Testis (tissue), 3 donors: Measurements from ENCODE around the gene POLR2F. TPM values are rescaled to one million over a fixed set of nuclear protein-coding genes. Genes with fewer than 3 reads are reported as not detected.

Experiments
- DNase-seq: peaks from one replicate; pipeline ENCODE4 v3.0.0-alpha.2; 2019
- H3K27ac ChIP-seq, 2 donors: fragments of 200-600 bp; sonication (generic); one replicate each; pipeline ENCODE4 v1.5.1; 2019
- H3K27me3 ChIP-seq: fragments of 200-600 bp; sonication (generic); one replicate; pipeline ENCODE4 v1.5.1; 2019
- H3K36me3 ChIP-seq: fragments of 200-600 bp; sonication (generic); one replicate; pipeline ENCODE4 v1.5.1; 2017; ENCODE audit warnings: low read depth; ENCODE audit errors: missing control alignments
- H3K4me1 ChIP-seq: fragments of 200-600 bp; sonication (generic); one replicate; pipeline ENCODE4 v1.5.1; 2019
- H3K4me3 ChIP-seq, 2 donors: fragments of 200-600 bp; sonication (generic); one replicate each; pipeline ENCODE4 v1.5.1; 2017 to 2019
- H3K9me3 ChIP-seq: fragments of 200-600 bp; sonication (generic); one replicate; pipeline ENCODE4 v1.5.1; 2017
- POLR2A ChIP-seq: fragments of 450-650 bp; IDR thresholded peaks from one replicate; pipeline ENCODE4 v1.6.1; 2017; ENCODE audit warnings: antibody characterized with exemption, mild to moderate bottlenecking, moderate library complexity
- WGBS, 2 donors: methylation state at CpG; one replicate each; pipeline ENCODE4 v1.1.5; 2018; 5-methylcytosine and 5-hydroxymethylcytosine counted together
- intact Hi-C: fragments of 100-400 bp; cut with DNase I; formaldehyde crosslinking; loops from one replicate; pipeline ENCODE4 v1.15.1; 2023; ENCODE audit warnings: low total_unique reads
- polyA plus RNA-seq: library from polyadenylated mRNA; stranded (reverse); fragments of 350-450 nt; fragmentation: Illumina TruSeq; extraction: RNeasy Lipid Tissue Mini Kit (QIAGEN cat#74804); gene quantifications from one replicate; pipeline ENCODE4 v1.2.3, GENCODE V29; 2014; ENCODE audit warnings: low read depth, low replicate concordance; ENCODE audit not compliant: insufficient read depth
- total RNA-seq, 2 donors: library from RNA; depleted of rRNA; stranded (reverse); fragments of >200 nt; gene quantifications; one replicate each; pipeline ENCODE4 v1.2.3, GENCODE V29; 2016
- TF ChIP-seq, protein P1 (sequence below), 3 experiments: fragments of 450-650 bp in 2 of 3; fragments of 200-600 bp in 1 of 3; sonication (generic) in 1 of 3; IDR thresholded peaks; one replicate each; pipeline ENCODE4 v1.5.1; 2016 to 2019; ENCODE audit warnings: antibody characterized with exemption in 3 of 3, mild to moderate bottlenecking in 2 of 3, moderate library complexity in 1 of 3

Gene POLR2F
- total and polyA plus RNA-seq, 3 donors from 2014 or later, result 88.7 to 137 (median 107) TPM

DNA sequence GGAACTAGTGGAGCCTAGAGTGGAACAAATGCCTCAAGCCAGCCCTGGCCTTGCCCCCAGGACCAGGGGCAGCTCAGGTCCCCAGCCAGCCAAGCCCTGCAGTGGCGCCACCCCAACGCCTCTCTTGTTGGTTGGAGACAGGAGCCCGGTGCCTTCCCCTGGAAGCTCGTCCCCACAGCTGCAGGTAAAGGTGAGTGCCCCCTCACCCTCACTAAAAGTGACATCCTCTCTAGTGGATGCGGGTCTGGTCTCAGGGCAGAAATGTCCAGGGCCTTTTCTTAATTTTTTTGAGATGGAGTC is 25.9 kb upstream of the POLR2F start:
- H3K36me3 ChIP-seq, result no peaks in the 10 kb centered on the region
- 97% methylated on average over 5 of the region's 5 CpGs for WGBS, 2 donors

DNA sequence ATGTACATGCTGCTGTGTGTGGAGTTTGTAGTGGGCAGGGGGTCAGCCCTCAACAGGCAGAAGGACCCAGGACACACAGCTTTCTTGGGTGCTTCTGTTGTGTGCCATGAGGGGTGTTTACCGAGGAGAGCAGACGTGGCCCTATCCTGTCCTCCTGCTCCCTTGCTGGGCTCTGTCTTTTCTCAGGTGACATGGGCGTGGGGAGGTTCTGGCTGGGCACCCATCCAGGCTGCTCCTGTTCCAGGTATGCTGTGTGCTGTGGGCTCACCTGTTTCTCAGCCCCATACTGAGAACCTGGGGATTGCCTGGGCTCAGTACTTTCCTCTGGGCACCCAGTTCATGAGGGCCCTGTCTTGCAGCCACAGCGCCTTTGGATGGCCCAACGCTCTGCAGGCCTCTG is 24.1 kb upstream of the POLR2F start:
- Histone ChIP-seq H3K4me3 (no peak overlapping the region), H3K9me3 (no peaks in the 10 kb centered on the region), H3K27ac (no peak overlapping the region), H3K36me3 (no peaks in the 10 kb centered on the region), H3K27me3 (no peaks in the 10 kb centered on the region), H3K4me1 (peaks cover 43% of the 10 kb centered on the region)
- 93 to 98% methylated on average over 3 to 5 of the region's 5 CpGs for WGBS, 2 donors
- intact Hi-C loops, result no loop called here
- TF ChIP-seq, protein P1, sequence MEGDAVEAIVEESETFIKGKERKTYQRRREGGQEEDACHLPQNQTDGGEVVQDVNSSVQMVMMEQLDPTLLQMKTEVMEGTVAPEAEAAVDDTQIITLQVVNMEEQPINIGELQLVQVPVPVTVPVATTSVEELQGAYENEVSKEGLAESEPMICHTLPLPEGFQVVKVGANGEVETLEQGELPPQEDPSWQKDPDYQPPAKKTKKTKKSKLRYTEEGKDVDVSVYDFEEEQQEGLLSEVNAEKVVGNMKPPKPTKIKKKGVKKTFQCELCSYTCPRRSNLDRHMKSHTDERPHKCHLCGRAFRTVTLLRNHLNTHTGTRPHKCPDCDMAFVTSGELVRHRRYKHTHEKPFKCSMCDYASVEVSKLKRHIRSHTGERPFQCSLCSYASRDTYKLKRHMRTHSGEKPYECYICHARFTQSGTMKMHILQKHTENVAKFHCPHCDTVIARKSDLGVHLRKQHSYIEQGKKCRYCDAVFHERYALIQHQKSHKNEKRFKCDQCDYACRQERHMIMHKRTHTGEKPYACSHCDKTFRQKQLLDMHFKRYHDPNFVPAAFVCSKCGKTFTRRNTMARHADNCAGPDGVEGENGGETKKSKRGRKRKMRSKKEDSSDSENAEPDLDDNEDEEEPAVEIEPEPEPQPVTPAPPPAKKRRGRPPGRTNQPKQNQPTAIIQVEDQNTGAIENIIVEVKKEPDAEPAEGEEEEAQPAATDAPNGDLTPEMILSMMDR (IDR thresholded peaks at IDR 0.05), result no peak
- TF ChIP-seq POLR2A, result no peak
- no peak for DNase-seq

More for the DNA sequence above, 25.9 kb upstream of the POLR2F start:
- H3K4me3 ChIP-seq, result no peak overlapping the region
- H3K4me1 ChIP-seq, result peaks cover 25% of the 10 kb centered on the region
- H3K9me3 ChIP-seq, result no peaks in the 10 kb centered on the region
- intact Hi-C loops, result no loop called here
- no peak for TF ChIP-seq POLR2A
- TF ChIP-seq, protein P1 (IDR thresholded peaks at IDR 0.05), result no peak
- DNase-seq, result no peak
- no peak overlapping the region for H3K27ac ChIP-seq
- H3K27me3 ChIP-seq, result no peaks in the 10 kb centered on the region

DNA sequence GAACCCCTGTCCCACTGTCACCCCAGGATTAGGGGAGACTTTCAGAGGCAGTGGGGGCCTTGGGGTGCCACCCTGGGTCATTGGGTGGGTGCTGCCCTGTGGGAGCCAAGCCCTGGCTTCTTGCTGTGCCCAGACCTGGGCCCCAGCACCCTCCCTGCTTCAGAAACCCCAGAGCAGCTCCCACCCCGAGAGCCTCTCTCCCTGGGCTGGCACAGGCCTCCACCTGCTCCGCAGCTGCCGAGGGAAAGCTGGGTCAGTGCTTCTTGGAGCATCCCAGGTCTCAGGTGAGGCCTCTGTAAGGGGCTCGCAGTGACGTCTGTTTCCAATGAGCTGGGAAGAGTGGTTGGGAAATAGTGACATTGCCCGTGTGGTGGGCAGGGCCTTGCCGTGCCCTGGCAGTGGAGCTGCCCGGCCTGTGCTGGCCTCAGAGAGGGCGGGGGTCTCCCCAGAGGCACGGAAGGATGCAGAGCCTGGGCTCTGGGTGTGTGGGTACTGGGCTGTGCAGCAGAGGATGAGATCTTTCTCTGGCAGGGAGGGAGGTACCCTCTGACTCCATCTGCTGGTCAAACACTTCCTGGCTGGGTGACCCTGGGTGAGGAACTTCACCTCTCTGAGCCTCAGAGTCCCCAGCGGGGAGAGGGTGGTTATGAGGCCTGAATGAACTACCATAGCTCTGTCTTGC is 23.1 kb upstream of the POLR2F start:
- H3K27ac ChIP-seq, result peak overlapping the region in 1 of 2 donors; percentile 19
- H3K27me3 ChIP-seq, result no peaks in the 10 kb centered on the region
- no peaks in the 10 kb centered on the region for H3K9me3 ChIP-seq
- 69 to 80% methylated on average over 8 to 11 of the region's 11 CpGs for WGBS, 2 donors
- TF ChIP-seq, protein P1 (IDR thresholded peaks at IDR 0.05), result peak in 1 of 3 experiments; percentile 44
- TF ChIP-seq POLR2A, result no peak
- H3K36me3 ChIP-seq, result no peaks in the 10 kb centered on the region
- peak; percentile 57 for DNase-seq
- intact Hi-C loops, result no loop called here
- peaks cover 43% of the 10 kb centered on the region for H3K4me1 ChIP-seq
- no peak overlapping the region for H3K4me3 ChIP-seq

GRCh38 chr22:37930952-37931440 is 22.5 kb upstream of the POLR2F start:
- H3K36me3 ChIP-seq, result no peaks in the 10 kb centered on the region
- 81 to 93% methylated on average over 2 of the region's 2 CpGs for WGBS, 2 donors
- no peak overlapping the region for H3K4me3 ChIP-seq
- no peaks in the 10 kb centered on the region for H3K27me3 ChIP-seq
- intact Hi-C loops, result no loop called here
- no peak overlapping the region for H3K27ac ChIP-seq
- TF ChIP-seq, protein P1 (IDR thresholded peaks at IDR 0.05), result no peak
- TF ChIP-seq POLR2A, result no peak
- H3K4me1 ChIP-seq, result peaks cover 43% of the 10 kb centered on the region
- H3K9me3 ChIP-seq, result no peaks in the 10 kb centered on the region
- DNase-seq, result no peak

- H3K27ac ChIP-seq, result no peak overlapping the region
- intact Hi-C loops, result no loop called here
- no peaks in the 10 kb centered on the region for H3K27me3 ChIP-seq
- 50 to 80% methylated on average over 1 to 6 of the region's 6 CpGs for WGBS, 2 donors
- TF ChIP-seq, protein P1 (IDR thresholded peaks at IDR 0.05), result no peak
- no peak for TF ChIP-seq POLR2A
- H3K4me1 ChIP-seq, result peaks cover 43% of the 10 kb centered on the region
- H3K4me3 ChIP-seq, result no peak overlapping the region
- no peaks in the 10 kb centered on the region for H3K36me3 ChIP-seq
- no peaks in the 10 kb centered on the region for H3K9me3 ChIP-seq
- peak; percentile 75 for DNase-seq
These were observed 21.6 kb upstream of the POLR2F start for GRCh38 chr22:37931893-37932389.
